ENCODE results near the gene TDRD10. TPM values are rescaled to one million over a fixed set of nuclear protein-coding genes. Genes with fewer than 3 reads are reported as not detected.

TDRD10 gene
- total RNA-seq, 3 donors from 2014 or later (not counting 1 experiment from before 2014, with no cell fraction given), result 0.38 TPM; not detected in 2

- Histone ChIP-seq H3K4me3 (ENCODE audit: low read length) (no peak overlapping the region), H3K9me3 (ENCODE audit: control insufficient read depth, insufficient read depth, low read length) (no peaks in the 10 kb centered on the region), H3K36me3 (ENCODE audit: control insufficient read depth, insufficient read depth, low read length) (no peaks in the 10 kb centered on the region), H3K27ac (ENCODE audit: low read length) (no peak overlapping the region), H3K4me1 (ENCODE audit: control insufficient read depth, insufficient read depth, low read length) (peaks cover 7% of the 10 kb centered on the region), H3K27me3 (ENCODE audit: control insufficient read depth, insufficient read depth, low read length) (peaks cover 21% of the 10 kb centered on the region)
- no peak overlapping the region for H3K4me3 Mint-ChIP-seq
- no peaks in the 10 kb centered on the region for H3K9me3 Mint-ChIP-seq
- H3K27ac Mint-ChIP-seq, result no peak overlapping the region
- 38% methylated on average over 14 of the region's 17 CpGs for WGBS (ENCODE audit: insufficient coverage)
- H3K36me3 Mint-ChIP-seq, result no peaks in the 10 kb centered on the region
- DNase-seq, result no peak
- TF ChIP-seq, protein P1, sequence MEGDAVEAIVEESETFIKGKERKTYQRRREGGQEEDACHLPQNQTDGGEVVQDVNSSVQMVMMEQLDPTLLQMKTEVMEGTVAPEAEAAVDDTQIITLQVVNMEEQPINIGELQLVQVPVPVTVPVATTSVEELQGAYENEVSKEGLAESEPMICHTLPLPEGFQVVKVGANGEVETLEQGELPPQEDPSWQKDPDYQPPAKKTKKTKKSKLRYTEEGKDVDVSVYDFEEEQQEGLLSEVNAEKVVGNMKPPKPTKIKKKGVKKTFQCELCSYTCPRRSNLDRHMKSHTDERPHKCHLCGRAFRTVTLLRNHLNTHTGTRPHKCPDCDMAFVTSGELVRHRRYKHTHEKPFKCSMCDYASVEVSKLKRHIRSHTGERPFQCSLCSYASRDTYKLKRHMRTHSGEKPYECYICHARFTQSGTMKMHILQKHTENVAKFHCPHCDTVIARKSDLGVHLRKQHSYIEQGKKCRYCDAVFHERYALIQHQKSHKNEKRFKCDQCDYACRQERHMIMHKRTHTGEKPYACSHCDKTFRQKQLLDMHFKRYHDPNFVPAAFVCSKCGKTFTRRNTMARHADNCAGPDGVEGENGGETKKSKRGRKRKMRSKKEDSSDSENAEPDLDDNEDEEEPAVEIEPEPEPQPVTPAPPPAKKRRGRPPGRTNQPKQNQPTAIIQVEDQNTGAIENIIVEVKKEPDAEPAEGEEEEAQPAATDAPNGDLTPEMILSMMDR (IDR thresholded peaks at IDR 0.05), result no peak
- intact Hi-C loops (cut with micrococcal nuclease), result no loop called here
- H3K27me3 Mint-ChIP-seq (ENCODE audit: low read depth in 2 of 2), result peaks cover 31 to 32% of the 10 kb centered on the region in 2 donors
- peak in 1 of 3 donors; percentile 18 for ATAC-seq
- peaks cover 10% of the 10 kb centered on the region in 2 donors for H3K4me1 Mint-ChIP-seq
Measured at GRCh38 chr1:154568157-154568815, 66.3 kb downstream of the TDRD10 start.

- H3K27ac ChIP-seq (ENCODE audit: low read length), result no peak overlapping the region
- no peak overlapping the region for H3K4me3 Mint-ChIP-seq
- no peaks in the 10 kb centered on the region for H3K36me3 ChIP-seq (ENCODE audit: control insufficient read depth, insufficient read depth, low read length)
- H3K27me3 Mint-ChIP-seq (ENCODE audit: low read depth in 2 of 2), result peaks cover 18 to 26% of the 10 kb centered on the region in 2 donors
- peaks cover 21% of the 10 kb centered on the region for H3K27me3 ChIP-seq (ENCODE audit: control insufficient read depth, insufficient read depth, low read length)
- intact Hi-C loops (cut with micrococcal nuclease), result no loop called here
- no peaks in the 10 kb centered on the region for H3K9me3 ChIP-seq (ENCODE audit: control insufficient read depth, insufficient read depth, low read length)
- 95% methylated on average over 59 of the region's 59 CpGs for WGBS (ENCODE audit: insufficient coverage)
- H3K27ac Mint-ChIP-seq, result no peak overlapping the region
- no peaks in the 10 kb centered on the region for H3K36me3 Mint-ChIP-seq
- H3K4me3 ChIP-seq (ENCODE audit: low read length), result no peak overlapping the region
- TF ChIP-seq, protein P1 (IDR thresholded peaks at IDR 0.05), result no peak
- peaks cover 7% of the 10 kb centered on the region for H3K4me1 ChIP-seq (ENCODE audit: control insufficient read depth, insufficient read depth, low read length)
- ATAC-seq, result no peak
- no peaks in the 10 kb centered on the region for H3K9me3 Mint-ChIP-seq
- peaks cover 10% of the 10 kb centered on the region in 2 donors for H3K4me1 Mint-ChIP-seq
- no peak for DNase-seq
Measured at GRCh38 chr1:154571244-154571963, 69.4 kb downstream of the TDRD10 start.

- DNase-seq (no peak), ATAC-seq (no peak)
- Mint-ChIP-seq H3K4me3 (no peak overlapping the region), H3K36me3 (no peaks in the 10 kb centered on the region), H3K27me3 (ENCODE audit: low read depth in 2 of 2) (peaks cover 13 to 21% of the 10 kb centered on the region in 2 donors), H3K27ac (no peak overlapping the region), H3K9me3 (no peaks in the 10 kb centered on the region), H3K4me1 (peaks cover 10% of the 10 kb centered on the region in 2 donors)
- WGBS (ENCODE audit: insufficient coverage), result 93% methylated on average over 29 of the region's 29 CpGs
- H3K36me3 ChIP-seq (ENCODE audit: control insufficient read depth, insufficient read depth, low read length), result no peaks in the 10 kb centered on the region
- TF ChIP-seq, protein P1 (IDR thresholded peaks at IDR 0.05), result no peak
- no peak overlapping the region for H3K27ac ChIP-seq (ENCODE audit: low read length)
- peaks cover 17% of the 10 kb centered on the region for H3K27me3 ChIP-seq (ENCODE audit: control insufficient read depth, insufficient read depth, low read length)
- H3K4me3 ChIP-seq (ENCODE audit: low read length), result no peak overlapping the region
- peaks cover 7% of the 10 kb centered on the region for H3K4me1 ChIP-seq (ENCODE audit: control insufficient read depth, insufficient read depth, low read length)
- intact Hi-C loops (cut with micrococcal nuclease), result no loop called here
- H3K9me3 ChIP-seq (ENCODE audit: control insufficient read depth, insufficient read depth, low read length), result no peaks in the 10 kb centered on the region
Measured at GRCh38 chr1:154571964-154572288, 69.9 kb downstream of the TDRD10 start.
